Stimulated activated CD8-positive, alpha-beta memory T cell treated with anti-CD3 and anti-CD28 coated beads, Interleukin-12 subunit alpha, Interleukin-12 subunit beta, amount 100 ng/mL, for 24 hours (primary cell): Measurements from ENCODE around the gene TAS1R3.
"Not testable (repeated sequence)": the region's sequence is repeated elsewhere in the genome, so short reads cannot be mapped to it uniquely, and the experiment has no call there.

Experiments used
- DNase-seq: peaks from one replicate; pipeline ENCODE4 v3.0.0-alpha.2; 2020; ENCODE audit errors: extremely low read depth

The TAS1R3 gene

DNA sequence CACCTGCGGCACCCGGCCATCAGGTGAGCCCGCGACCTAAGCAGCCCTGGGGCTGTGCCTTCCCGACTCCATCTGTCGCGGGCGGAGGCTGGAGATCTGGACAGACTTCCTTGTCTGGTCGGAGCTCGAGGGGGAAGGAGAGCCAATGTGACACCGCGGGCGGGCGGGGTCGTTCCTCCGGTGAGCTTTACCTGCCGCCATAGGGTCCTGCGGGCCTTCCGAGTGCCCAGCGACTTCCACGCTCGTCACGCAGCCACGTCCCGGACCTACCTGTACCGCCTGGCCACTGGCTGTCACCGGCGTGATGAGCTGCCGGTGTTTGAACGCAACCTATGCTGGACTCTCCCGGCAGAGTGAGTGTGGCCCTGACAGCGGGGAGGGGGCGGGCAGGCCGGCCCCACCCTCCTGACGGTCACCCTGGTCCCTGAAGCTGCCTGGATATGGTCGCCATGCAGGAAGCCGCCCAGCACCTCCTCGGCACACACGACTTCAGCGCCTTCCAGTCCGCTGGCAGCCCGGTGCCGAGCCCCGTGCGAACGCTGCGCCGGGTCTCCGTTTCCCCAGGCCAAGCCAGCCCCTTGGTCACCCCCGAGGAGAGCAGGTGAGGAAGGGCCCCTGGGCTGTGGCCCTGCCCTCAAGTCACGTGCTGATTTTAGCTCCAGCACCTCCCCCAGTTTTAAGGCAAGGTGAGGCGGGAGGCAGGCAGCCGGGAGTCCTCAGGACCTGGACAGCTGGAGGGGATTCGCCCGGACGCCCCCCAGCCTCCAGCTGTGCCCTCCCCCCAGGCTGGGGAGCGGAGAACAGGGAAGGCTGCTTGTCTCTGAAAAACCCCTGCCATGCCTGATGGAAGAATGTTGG is 21.6 kb upstream of the TAS1R3 start:
- DNase-seq = no peak

GRCh38 chr1:1310109-1310385 is 21.0 kb upstream of the TAS1R3 start:
- DNase-seq = no peak

DNA sequence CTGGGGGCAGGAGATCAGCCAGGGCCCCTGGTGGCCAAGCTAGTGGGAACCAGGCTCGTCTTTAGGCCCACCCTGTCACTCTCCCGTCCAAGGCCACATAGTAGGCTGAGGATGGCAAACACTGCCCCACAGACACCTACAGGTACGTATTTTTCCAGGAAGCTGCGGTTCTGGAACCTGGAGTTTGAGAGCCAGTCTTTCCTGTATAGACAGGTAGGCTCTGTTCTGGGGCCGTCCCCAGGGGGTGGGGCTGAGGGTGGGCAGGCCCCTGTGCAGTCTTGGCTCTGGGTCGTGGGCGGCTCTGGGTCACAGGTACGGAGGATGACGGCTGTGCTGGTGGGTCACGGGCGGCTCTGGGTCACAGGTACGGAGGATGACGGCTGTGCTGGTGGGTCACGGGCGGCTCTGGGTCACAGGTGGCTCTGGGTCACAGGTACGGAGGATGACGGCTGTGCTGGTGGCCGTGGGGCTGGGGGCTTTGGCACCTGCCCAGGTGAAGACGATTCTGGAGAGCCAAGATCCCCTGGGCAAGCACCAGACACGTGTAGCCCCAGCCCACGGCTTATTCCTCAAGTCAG is 20.5 kb upstream of the TAS1R3 start:
- no peak for DNase-seq

- no peak for DNase-seq
These were observed 19.7 kb upstream of the TAS1R3 start for GRCh38 chr1:1311107-1312104.

- no peak for DNase-seq
These were observed 18.4 kb upstream of the TAS1R3 start for GRCh38 chr1:1312450-1313314.

- no peak for DNase-seq
These were observed 17.4 kb upstream of the TAS1R3 start for GRCh38 chr1:1313500-1314236.

DNA sequence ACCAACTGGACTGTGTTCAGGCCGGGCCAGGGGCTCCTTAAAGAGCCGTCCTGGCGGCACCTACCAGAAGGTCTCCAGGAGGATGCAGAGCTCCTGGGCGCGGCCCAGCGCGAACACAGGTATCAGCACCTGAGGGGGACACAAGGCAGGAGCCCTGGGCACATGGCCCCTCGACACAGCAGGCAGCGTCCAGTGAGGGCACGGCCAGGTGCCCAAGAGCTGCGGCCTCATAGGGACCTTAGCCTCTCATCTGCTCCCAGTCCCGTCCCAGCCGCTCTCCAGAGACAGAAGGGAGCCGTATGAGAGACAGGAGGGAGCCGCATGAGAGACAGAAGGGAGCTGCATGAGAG is 16.9 kb upstream of the TAS1R3 start:
- no peak for DNase-seq

DNA sequence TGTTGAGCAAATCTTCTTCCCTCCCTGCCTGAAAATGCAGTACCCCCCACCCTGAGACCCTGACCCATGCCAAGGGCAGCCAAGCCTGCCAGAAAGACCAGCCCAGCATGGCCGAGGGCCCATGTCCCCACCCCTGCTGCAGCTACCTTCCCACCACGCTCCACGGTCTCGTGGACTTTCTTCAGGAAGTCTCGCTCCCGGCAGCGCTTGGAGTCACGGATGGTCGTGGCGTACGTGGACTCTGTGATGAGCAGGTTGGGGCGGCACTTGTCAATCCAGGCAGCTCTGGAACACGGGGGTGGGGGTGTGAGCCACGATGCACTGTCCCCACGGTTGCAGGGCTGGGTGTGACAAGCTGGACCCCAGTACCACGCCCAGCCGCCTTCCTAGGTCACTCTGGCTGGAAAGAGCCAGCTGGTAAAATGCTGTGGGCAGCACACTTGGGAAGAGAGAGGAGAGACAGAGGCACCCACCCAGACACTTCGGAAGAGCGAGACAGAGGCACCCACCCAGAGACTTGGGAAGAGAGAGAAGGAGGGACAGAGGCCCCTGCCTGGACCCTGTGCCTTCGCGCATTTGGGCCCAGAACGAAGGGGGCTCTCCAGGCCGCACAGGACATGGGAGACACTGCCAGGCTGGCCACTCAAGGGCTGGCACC is 16.3 kb upstream of the TAS1R3 start:
- DNase-seq = no peak

GRCh38 chr1:1315435-1315954 is 15.6 kb upstream of the TAS1R3 start:
- no peak for DNase-seq

- not testable (repeated sequence) for DNase-seq
These were observed 14.9 kb upstream of the TAS1R3 start for GRCh38 chr1:1316199-1316598.

DNA sequence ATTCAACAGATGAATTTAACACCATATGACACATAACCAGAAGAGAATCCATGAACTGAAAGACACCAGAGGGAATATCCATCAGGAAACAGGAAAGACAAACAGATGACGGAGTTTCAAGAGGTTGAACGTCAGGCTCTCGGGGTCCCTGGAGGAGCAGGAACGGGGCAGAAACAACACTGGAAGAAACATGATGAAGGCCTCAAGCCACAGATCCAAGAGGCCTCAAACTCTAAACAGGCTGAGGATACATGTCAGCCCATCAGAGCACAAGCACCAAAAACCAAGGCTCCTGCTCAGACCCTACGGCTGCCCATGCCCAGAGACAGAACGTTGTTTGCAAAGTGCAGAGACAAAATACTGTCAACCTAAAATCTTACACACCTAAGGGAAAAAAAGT is 13.7 kb upstream of the TAS1R3 start:
- DNase-seq = no peak

- DNase-seq = no peak
These were observed 12.9 kb upstream of the TAS1R3 start for GRCh38 chr1:1318131-1318652.

- no peak for DNase-seq
These were observed 12.1 kb upstream of the TAS1R3 start for GRCh38 chr1:1318777-1319645.

DNA sequence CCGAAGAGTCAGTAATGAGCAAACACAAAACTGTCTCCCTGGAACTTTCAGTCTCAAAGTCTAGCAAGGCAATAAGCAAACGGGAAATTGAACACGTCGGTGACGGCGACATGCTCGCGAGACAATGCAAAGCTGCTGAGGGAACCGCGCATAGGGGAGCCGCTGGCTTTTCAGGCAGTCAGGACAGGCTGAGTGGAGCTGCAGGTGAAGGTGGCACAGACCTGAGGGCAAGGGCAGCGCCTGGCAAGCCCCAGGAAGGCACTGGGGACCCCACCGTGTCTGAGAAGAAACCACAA is 11.5 kb upstream of the TAS1R3 start:
- no peak for DNase-seq

DNA sequence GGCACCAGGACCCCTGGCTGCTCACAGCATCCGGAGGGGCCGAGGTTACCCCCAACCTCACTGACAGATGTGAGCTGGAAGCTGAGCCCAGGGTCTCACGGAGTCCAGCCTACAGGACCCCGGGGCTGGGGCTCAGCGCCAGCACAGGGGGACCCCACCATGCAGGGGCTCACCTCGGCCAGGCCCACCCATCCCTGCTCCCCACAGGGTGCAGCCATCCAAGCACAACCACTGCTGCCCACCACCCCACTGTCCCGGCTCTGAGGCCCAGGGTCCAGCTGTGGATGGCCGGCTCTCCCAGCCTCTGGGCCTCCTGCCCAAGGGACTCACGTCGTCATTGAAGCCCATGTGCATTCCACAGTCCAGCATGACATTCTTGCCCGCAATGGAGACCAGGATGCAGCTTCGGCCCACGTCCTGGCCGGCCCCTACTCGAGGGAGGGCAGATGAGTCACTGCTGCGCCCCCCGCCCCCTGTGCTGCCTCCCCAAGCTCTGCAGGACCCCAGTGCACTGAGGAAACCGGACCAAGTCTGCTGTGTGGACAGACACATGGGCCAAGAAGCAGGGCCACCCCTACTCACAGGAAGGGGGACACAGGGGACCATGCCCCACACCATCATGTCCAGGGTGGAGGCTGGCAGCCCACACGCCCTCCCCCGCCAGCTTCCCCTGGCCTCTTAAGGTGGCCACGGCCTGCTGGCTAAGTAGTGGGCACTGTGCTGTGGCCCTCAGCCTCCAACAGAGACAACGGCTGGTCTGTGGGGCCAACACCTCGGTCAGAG is 10.2 kb upstream of the TAS1R3 start:
- no peak for DNase-seq

GRCh38 chr1:1321477-1321876 is 9.6 kb upstream of the TAS1R3 start:
- DNase-seq = no peak

- DNase-seq = no peak
These were observed 8.7 kb upstream of the TAS1R3 start for GRCh38 chr1:1322418-1322817.

- no peak for DNase-seq
These were observed 8.1 kb upstream of the TAS1R3 start for GRCh38 chr1:1322952-1323351.
